Right ventricle myocardium inferior (tissue), 1 donor: Measurements from ENCODE around the gene HLTF. TPM values are rescaled to one million over a fixed set of nuclear protein-coding genes. Genes with fewer than 3 reads are reported as not detected.
"Not testable (repeated sequence)": the region's sequence is repeated elsewhere in the genome, so short reads cannot be mapped to it uniquely, and the experiment has no call there.

ENCODE experiments used
- ATAC-seq: fragments of 200-7000 bp; cut with Tn5 transposase; one replicate; pipeline ENCODE4 v1.9.1; 2020; ENCODE audit warnings: mild to moderate bottlenecking, moderate library complexity
- DNase-seq: peaks from one replicate; pipeline ENCODE4 v3.0.0; 2021; ENCODE audit errors: missing footprints
- intact Hi-C: fragments of 100-400 bp; cut with DNase I; formaldehyde crosslinking; loops from one replicate; pipeline ENCODE4 v1.11.0; 2022
- long read RNA-seq: library from polyadenylated mRNA; unstranded; transcript quantifications from one replicate; pipeline ENCODE4 v2.0.0, GENCODE V29; 2021
- total RNA-seq: library from RNA; stranded (reverse); fragmentation: NEBNext Ultra II Directional; extraction: Animal tissue kit (Norgen Biotek cat#: 25700); gene quantifications from one replicate; pipeline ENCODE4 v1.2.1, GENCODE V29; 2021
- donor health status: DM: no; HTN: yes; CAD: no; lungs with severe emphysema.

HLTF gene, protein sequence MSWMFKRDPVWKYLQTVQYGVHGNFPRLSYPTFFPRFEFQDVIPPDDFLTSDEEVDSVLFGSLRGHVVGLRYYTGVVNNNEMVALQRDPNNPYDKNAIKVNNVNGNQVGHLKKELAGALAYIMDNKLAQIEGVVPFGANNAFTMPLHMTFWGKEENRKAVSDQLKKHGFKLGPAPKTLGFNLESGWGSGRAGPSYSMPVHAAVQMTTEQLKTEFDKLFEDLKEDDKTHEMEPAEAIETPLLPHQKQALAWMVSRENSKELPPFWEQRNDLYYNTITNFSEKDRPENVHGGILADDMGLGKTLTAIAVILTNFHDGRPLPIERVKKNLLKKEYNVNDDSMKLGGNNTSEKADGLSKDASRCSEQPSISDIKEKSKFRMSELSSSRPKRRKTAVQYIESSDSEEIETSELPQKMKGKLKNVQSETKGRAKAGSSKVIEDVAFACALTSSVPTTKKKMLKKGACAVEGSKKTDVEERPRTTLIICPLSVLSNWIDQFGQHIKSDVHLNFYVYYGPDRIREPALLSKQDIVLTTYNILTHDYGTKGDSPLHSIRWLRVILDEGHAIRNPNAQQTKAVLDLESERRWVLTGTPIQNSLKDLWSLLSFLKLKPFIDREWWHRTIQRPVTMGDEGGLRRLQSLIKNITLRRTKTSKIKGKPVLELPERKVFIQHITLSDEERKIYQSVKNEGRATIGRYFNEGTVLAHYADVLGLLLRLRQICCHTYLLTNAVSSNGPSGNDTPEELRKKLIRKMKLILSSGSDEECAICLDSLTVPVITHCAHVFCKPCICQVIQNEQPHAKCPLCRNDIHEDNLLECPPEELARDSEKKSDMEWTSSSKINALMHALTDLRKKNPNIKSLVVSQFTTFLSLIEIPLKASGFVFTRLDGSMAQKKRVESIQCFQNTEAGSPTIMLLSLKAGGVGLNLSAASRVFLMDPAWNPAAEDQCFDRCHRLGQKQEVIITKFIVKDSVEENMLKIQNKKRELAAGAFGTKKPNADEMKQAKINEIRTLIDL
- total RNA-seq: 26.1 TPM
- long read RNA-seq, full-length matches to known transcripts: 13 of 18 reads
- long read RNA-seq, partial matches to known transcripts: 3 of 18 reads
- long read RNA-seq, other reads (novel, unspliced or antisense): 2 of 18 reads

DNA sequence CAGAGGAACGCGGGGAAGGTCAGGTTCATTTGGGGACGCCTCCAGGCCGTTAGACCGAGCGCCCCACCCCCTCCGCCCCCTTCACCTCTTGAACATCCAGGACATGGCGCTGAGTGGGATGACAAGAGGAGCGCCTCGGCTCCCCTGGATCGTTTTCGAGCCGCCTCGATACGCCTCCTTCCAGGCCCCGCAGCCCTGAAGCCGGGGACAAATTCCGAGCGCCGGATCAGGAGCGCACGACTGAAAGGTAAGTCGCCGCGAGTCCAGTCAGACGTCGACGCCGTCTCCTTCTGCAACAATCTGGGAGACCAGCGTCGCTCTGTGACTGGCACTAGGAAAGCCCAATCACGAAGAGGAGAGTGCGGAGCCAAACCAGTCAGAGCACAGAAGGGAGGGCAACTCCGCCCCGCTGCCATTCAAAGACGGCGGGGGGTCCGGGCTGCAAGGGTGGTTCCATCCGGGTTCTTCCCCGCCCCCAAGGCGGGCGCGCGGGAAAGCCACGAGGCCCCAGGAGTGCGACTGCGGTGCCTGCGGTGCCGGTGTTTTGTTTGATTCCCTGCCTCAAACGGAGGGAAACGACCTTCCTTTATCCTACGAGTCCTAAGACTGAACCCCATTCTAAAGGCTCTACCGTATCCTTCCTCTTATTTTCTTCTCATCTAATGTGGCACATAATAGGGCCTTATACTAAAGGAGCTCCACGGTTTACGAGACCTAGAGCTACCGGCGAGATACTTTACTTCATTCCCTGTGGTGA is at the start of gene HLTF:
Gene HLTF, minus strand, starts transcription at position 302 of the 757 bp plus-strand sequence. Its CDS starts 197 bp downstream, at position 105.
- peak; percentile 94 for DNase-seq
- ATAC-seq: peak; percentile 100
- intact Hi-C loops: loop anchor here (5.0 kb wide), 1 partner anchor 109 kb away; no protein-coding TSS in a partner anchor

DNA sequence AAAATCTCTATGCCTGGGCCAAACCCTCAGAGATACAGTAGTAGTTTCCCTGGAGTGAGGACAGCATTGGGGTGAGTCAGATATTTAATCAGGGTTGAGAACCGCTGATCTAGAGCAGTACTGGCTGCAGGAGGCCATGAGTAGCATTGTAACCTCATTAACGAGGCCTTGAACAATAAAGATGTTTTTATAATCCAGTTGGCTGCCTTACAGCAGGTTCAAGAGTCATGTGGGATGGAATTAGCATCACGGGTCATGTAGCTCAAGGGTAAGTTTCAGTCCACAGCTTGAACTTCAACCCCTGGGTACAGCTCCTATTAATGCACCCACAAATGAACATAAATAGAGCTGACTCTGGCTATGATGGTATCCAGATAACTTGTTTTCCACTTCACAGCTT is 48.2 kb upstream of the HLTF start:
- no peak for DNase-seq
- ATAC-seq: no peak
- intact Hi-C loops: no loop called here

DNA sequence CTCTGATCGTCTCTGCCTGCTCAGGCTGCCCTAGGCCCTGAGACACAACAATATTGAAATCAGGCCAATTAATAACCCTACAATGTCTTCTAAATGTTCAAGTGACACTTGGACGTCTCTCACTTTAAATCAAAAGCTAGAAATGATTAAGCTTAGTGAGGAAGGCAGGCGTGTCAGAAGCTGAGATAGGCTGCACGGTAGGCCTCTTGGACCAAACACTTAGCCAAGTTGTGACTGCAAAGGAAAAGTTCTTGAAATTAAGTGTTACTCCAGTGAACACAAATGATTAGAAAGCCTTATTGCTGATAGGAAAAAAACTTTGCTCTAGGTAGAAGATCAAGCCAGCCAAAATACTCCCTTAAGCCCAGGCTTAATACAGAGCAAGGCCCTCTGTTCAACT is 45.3 kb upstream of the HLTF start:
- DNase-seq (no peak), ATAC-seq (no peak)
- intact Hi-C loops: no loop called here

DNA sequence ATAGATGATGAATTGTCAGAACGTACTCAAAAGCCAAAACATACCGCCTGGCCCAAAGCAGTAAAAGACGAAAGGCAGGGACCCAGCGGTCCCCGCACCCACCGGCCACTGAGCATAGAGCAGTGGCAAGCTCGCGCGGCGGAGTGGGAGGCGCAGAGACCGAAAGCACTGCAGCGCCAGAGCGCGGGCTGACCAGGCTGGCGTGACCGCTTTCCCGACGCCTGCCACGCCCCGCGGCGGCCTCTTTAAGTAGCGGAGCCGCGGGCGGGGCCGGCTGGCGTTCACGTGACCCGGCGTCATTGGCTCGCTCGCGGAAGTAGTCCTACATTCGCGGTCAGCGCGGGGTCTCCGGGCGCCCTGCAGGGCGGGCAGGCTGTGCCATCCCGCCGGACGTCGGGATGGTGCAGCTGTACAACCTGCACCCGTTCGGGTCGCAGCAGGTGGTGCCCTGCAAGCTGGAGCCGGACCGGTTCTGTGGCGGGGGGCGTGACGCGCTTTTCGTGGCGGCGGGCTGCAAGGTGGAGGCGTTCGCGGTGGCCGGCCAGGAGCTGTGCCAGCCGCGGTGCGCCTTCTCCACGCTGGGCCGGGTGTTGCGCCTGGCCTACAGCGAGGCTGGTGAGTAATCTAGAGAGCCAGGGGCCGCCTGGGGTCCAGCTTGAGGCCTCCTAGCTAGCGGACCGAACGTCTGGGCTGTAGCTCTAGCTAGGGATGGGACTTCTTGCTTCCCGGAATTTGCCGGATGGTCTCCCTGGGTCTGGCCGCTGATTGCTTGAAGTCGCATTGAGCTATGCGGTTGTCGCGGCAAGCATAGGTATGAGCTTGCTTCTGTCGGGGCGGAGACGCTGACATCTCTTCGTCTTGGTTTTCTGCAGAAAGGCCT is 43.2 kb upstream of the HLTF start, which contains the start of gene HPS3:
Gene HPS3, plus strand, starts transcription at position 313 of the 880 bp plus-strand sequence. Its CDS starts 86 bp downstream, at position 399.
- peak; percentile 98 for DNase-seq
- peak; percentile 98 for ATAC-seq
- intact Hi-C loops: loop anchor here (5.0 to 10.0 kb wide), 2 partner anchors 33 to 355 kb away; no protein-coding TSS in a partner anchor

DNA sequence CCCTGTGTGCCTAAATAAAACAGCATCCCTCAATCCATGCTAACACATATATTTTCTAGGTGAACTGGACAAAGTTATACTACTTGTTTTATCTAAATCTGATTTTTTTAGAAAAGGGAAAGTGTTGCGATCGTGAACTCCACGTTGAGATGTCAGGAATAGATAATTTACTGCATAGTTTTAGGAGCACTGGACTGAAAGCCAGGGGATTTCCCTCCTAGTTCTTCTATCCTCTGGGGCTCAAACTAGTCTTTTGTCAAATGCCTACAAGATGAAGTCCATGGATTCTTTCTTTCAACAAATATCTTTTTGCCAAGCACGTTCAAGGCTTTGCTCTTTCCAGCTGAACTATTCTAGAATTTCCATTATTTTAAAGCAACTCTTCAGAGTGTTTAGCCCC is 42.5 kb upstream of the HLTF start:
- no peak for ATAC-seq
- intact Hi-C loops: loop anchor here (5.0 to 10.0 kb wide), 2 partner anchors 33 to 356 kb away; no protein-coding TSS in a partner anchor
- no peak for DNase-seq

DNA sequence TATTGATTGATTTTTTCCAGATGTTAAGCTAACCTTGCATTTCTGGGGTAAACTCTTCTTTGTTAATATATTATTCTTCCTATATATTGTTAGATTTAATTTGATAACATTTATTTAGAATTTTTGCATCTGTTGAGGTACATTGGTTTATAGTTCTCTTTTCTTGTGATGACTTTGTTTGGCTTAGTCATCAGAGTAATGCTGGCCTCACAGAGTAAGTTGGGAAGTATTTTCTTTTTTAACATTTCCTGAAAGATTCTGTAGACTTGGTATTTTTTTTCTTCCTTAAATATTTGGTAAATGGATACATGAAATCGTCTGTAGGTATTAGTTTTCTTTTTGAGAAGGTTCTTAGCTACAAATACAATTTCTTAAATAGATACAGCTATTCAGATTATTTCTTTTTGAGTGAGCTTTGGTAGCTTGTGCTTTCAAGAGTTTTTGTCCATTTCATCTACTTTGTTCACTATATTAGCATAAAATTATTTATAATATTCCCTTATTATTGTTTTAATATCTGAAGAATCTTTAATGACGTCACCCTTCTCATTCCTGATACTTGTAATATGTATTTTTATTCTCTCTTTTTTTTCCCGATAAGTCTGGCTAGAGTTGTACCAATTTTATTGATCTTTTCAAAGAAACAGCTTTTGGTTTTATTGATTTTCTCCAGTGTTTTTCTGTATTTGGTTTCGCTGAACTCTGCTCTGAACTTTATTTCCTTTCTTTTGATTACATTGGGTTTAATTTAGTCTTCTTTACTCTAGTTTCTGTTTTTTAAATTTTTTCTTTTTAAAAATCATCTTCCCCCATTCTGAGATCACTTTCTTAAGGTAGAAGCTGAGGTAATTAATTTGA is 36.6 kb upstream of the HLTF start:
- DNase-seq (no peak), ATAC-seq (no peak)
- intact Hi-C loops: loop anchor here (5.0 to 10.0 kb wide), 2 partner anchors 166 to 362 kb away; no protein-coding TSS in a partner anchor

DNA sequence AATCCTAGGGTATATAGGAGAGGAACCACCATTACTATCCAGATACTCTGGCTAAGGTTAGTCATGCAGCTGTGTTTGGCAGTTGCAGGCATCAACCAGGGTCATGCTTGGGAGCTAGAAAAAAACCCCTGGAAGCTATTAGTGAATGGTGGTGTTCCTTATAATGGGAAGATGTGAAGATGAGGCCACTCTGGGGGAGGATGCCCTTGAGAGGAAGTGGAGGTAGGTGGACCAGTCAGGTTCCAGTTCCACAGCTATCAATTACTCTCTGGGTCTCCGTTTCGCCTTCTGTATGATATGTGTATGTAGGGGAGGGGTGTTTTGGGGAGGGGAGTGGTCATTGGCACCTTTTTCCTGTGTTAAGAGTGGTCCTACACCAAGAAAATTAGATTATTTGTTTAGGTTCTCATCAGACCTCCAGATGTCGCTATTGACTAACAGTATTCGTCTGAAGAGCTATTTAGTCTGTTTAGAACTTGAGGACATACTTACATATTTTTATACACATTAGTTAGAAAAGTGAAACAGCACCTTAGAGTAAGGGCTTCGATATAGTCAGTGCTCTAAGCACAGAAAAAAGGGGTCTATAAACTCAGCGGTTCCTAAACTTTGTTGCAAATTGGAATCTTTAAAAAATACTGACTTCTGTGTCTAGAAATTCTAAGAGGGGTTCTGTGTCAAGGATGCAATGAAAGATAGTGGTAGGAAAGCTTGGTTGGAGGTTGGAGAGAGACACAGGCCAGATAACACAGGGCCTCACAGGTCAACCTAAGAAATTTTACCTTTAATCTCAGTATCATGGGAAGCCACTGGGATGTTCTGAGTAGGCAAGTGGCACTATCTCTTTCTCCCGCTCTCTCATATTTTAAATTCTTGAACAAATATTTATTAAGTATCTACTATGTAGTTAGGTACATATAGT is 34.0 kb upstream of the HLTF start:
- DNase-seq (no peak), ATAC-seq (peak; percentile 59)
- intact Hi-C loops: loop anchor here (5.0 to 10.0 kb wide), 2 partner anchors 163 to 364 kb away; no protein-coding TSS in a partner anchor

DNA sequence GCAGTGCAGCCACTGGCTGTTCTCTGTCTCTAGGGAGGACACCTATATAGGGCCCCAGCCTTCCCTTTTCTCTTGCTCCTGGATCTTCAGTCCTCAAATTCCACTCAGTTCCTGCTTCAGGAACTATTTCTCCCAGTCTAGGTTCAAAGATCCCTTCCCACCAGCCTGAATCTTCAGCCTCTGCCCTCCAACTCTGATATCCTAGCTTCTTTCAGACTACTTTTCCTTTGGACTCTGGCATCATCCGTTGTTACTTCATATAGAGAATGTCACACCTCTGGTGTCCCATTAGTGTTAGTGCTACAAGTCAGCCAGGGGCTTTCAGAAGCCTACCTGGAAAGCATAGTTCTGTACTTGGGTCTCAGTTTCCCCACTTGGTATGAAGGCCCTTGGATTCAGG is 33.1 kb upstream of the HLTF start:
- ATAC-seq (no peak), DNase-seq (no peak)
- intact Hi-C loops: no loop called here

DNA sequence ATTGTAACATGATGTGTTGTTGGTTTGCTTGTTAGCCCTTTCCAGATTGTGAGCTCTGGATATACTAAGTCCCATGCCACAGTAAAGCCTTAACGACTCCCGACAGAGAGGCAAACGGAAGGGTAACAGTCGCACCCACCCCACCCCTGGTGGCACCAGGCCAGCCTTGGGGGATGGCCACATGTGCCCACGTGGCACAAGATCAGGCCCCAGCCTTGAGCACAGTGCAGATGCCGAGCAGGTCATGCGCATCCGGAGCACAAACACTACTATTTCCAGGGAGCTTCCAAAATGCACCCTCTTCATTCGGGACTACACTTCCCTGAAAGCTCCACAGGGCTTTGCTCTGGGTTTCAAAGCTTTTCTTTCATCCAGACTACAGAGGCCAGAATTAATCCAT is 32.4 kb upstream of the HLTF start:
- ATAC-seq (no peak), DNase-seq (no peak)
- intact Hi-C loops: no loop called here

DNA sequence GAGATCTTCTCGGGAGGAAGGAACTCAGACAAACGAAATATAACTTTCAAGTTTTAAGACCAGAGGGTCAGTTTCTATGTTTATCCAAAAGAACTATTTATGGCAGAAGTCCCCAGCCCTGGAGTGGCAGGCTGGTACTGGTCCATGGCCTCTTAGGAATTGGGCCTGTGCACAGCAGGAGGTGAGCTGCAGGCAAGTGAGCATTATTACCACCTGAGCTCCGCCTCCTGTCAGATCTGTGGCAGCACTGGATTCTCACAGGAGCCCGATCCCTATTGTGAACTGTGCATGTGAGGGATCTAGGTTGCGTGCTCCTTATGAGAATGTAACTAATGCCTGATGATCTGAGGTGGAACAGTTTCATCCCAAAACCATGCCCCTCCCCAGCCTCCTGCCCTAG is 28.8 kb upstream of the HLTF start:
- DNase-seq (no peak), ATAC-seq (no peak)
- intact Hi-C loops: no loop called here

DNA sequence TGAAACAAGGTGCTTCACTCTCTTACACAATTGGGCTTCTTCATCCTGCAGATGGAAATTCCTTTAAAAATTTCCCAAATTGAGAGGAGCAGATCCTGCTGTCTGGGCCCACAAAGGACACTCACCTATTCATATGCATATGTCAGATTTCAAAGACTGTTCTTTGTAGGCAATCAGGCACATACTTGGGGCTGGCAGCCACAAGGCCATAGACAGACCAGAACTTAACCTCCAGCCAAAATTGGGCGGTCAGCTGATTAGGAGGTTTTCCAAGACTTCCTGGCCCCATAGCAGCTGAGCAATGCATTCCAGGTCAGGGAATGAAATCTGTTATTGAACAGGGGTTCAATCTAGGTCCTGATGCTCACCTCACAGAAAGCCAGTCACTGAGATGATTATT is 28.1 kb upstream of the HLTF start:
- intact Hi-C loops: no loop called here
- DNase-seq (no peak), ATAC-seq (peak; percentile 54)

DNA sequence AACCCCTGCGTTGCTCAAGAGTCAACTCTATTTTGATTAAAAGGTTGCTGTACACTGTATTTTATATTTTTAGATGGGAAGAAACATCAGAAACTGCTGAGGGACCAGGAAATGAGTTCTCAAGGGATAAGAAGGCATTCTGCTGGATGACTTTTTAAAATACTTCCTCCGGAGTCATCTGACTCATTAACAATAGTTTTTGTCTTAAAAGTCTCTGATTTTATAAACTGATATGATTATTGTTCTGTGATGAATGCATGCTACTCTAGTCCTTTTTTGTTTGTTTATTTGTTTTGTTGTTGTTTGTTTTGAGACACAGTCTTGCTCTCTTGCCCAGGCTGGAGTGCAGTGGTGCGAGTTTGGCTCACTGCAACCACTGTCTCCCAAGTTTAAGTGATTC is 18.2 kb upstream of the HLTF start:
- intact Hi-C loops: no loop called here
- DNase-seq (no peak), ATAC-seq (no peak)

DNA sequence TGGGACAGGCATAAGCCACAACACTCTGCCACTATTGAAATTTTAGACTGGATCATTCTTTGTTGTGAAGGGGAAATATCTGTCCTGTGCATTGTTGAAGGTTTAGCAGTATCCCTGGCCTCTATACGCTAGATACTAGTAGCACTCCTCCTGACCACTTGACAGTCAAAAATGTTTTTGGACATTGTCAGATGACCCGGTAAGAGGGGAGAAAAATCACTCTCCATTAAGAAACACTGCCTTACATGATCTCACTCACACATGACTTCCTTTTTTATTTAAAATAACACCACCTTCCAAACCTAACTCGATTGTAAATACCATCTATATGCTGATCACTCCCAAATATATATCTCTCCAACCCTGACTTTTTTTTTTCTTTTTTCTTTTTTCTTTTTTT is 15.3 kb upstream of the HLTF start:
- ATAC-seq (no peak), DNase-seq (no peak)
- intact Hi-C loops: no loop called here

DNA sequence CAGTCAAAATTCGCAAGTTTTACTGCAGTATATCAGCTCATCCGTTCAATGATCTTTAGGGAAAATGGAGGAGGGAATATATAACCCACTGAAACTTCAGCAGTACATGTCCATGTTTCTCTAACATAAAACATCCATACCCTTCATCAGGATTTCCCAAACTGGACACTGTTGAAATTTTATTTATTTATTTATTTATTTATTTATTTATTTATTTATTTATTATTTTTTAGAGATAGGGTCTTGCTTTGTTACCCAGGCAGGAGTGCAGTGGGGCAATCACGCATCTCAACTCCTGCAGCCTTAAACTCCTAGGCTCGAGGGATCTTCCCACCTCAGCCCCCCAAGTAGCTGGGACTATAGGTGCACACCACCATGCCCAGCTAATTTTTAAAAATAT is 14.8 kb upstream of the HLTF start:
- intact Hi-C loops: no loop called here
- DNase-seq (no peak), ATAC-seq (no peak)

DNA sequence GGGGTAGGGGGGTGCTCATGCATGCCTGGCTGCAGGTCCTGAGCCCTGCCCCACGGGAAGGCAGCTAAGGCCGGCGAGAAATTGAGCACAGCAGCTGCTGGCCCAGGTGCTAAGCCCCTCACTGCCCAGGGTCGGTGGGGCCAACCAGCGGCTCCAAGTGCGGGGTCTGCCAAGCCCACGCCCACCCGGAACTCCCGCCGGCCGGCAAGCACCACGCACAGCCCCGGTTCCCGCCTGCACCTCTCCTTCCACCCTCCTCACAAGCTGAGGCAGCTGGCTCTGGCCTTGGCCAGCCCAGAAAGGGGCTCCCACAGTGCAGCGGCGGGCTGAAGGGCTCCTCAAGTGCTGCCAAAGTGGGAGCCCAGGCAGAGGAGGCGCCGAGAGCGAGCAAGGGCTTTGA is 11.7 kb upstream of the HLTF start:
- intact Hi-C loops, DNase-seq, ATAC-seq: not testable (repeated sequence)
